Prostate gland (tissue), 2 donors: Measurements from ENCODE around the gene SORT1. TPM values are rescaled to one million over a fixed set of nuclear protein-coding genes. Genes with fewer than 3 reads are reported as not detected.

Experiments used
- DNase-seq: peaks from one replicate; pipeline ENCODE4 v3.0.0-alpha.2; 2019; ENCODE audit warnings: low spot score
- H3K27ac ChIP-seq, 2 donors: fragments of 200-600 bp; sonication (generic); 2 replicates each; pipeline ENCODE4 v1.5.1; 2017 to 2019
- H3K27me3 ChIP-seq: fragments of 200-600 bp; sonication (generic); replicated peaks from 2 replicates; pipeline ENCODE4 v1.5.1; 2019; ENCODE audit not compliant: insufficient read depth
- H3K36me3 ChIP-seq, 2 donors: fragments of 200-600 bp; sonication (generic); 1 replicate in 1 of 2; 2 replicates in 1 of 2; pipeline versions ENCODE4 v1.5.1 to v1.8.1; 2017 to 2019
- H3K4me1 ChIP-seq: fragments of 200-600 bp; sonication (generic); replicated peaks from 2 replicates; pipeline ENCODE4 v1.5.1; 2019
- H3K4me3 ChIP-seq, 2 donors: fragments of 200-600 bp; sonication (generic); 2 replicates each; pipeline ENCODE4 v1.5.1; 2017 to 2019
- H3K9me3 ChIP-seq: fragments of 200-600 bp; sonication (generic); 2 replicates; pipeline ENCODE4 v1.5.1; 2017
- POLR2A ChIP-seq: fragments of 450-650 bp; IDR thresholded peaks from one replicate; pipeline ENCODE4 v1.6.1; 2016; ENCODE audit warnings: antibody characterized with exemption, mild to moderate bottlenecking
- POLR2AphosphoS5 ChIP-seq: sonication (generic); formaldehyde crosslinking; IDR thresholded peaks from one replicate; pipeline ENCODE4 v1.6.1; 2017; ENCODE audit warnings: antibody characterized with exemption
- WGBS: methylation state at CpG from one replicate; pipeline ENCODE4 v1.1.5; 2018; 5-methylcytosine and 5-hydroxymethylcytosine counted together
- intact Hi-C: fragments of 100-400 bp; cut with DNase I; formaldehyde crosslinking; loops from one replicate; pipeline ENCODE4 v1.14.2; 2022
- total RNA-seq, 2 donors: library from RNA; depleted of rRNA; stranded (reverse); fragments of >200 nt; gene quantifications; one replicate each; pipeline ENCODE4 v1.1.0, GENCODE V29; 2016
- TF ChIP-seq, protein P1 (sequence below), 4 experiments: fragments of 200-600 bp in 2 of 4; fragments of 450-650 bp in 2 of 4; sonication (generic) in 2 of 4; IDR thresholded peaks; 1 replicate in 3 of 4; 2 replicates in 1 of 4; pipeline ENCODE4 v1.5.1; 2016 to 2019; ENCODE audit warnings: antibody characterized with exemption in 4 of 4, mild to moderate bottlenecking in 2 of 4, moderate library complexity in 2 of 4

Gene SORT1
- total RNA-seq, 2 donors from 2014 or later, result 34.0 to 164 TPM

DNA sequence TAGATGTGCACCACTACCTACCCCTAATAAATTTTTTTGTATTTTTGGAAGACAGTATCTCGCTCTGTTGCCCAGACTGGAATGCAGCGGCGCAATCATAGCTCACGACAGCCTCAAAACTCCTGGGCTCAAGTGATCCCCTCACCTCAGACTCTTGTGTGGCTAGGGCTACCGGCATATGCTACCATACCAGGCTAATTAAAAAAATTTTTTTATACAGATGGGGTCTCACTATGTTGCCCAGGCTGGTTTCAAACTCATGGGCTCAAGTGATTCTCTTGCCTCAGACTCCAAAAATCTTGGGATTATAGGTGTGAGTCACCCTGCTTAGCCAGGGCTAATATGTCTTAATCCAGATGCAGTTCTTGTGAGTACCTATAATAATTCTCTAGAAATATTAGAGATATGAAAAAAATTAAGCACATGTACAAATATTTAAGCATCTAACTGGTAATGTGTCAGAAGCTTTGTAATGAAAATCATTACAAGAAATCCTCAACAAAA, 9.5 kb downstream of the SORT1 start:
- no peaks in the 10 kb centered on the region for H3K36me3 ChIP-seq
- DNase-seq, result no peak
- TF ChIP-seq POLR2AphosphoS5, result no peak
- no peak for TF ChIP-seq POLR2A
- TF ChIP-seq, protein P1, sequence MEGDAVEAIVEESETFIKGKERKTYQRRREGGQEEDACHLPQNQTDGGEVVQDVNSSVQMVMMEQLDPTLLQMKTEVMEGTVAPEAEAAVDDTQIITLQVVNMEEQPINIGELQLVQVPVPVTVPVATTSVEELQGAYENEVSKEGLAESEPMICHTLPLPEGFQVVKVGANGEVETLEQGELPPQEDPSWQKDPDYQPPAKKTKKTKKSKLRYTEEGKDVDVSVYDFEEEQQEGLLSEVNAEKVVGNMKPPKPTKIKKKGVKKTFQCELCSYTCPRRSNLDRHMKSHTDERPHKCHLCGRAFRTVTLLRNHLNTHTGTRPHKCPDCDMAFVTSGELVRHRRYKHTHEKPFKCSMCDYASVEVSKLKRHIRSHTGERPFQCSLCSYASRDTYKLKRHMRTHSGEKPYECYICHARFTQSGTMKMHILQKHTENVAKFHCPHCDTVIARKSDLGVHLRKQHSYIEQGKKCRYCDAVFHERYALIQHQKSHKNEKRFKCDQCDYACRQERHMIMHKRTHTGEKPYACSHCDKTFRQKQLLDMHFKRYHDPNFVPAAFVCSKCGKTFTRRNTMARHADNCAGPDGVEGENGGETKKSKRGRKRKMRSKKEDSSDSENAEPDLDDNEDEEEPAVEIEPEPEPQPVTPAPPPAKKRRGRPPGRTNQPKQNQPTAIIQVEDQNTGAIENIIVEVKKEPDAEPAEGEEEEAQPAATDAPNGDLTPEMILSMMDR (IDR thresholded peaks at IDR 0.05), result no peak
- H3K4me3 ChIP-seq, result no peak overlapping the region
- WGBS, result 89% methylated on average over 5 of the region's 5 CpGs
- H3K27ac ChIP-seq, result no peak overlapping the region
- intact Hi-C loops, result no loop called here
- H3K9me3 ChIP-seq, result no peaks in the 10 kb centered on the region
- H3K27me3 ChIP-seq, result no peaks in the 10 kb centered on the region
- H3K4me1 ChIP-seq, result peaks cover 6% of the 10 kb centered on the region

- no peaks in the 10 kb centered on the region for H3K27me3 ChIP-seq
- peak overlapping the region; percentile 2 to 12 for H3K27ac ChIP-seq
- 93% methylated on average over 2 of the region's 2 CpGs for WGBS
- intact Hi-C loops, result no loop called here
- H3K9me3 ChIP-seq, result no peaks in the 10 kb centered on the region
- no peaks in the 10 kb centered on the region for H3K36me3 ChIP-seq
- no peak for DNase-seq
- H3K4me3 ChIP-seq, result no peak overlapping the region
- H3K4me1 ChIP-seq, result no peaks in the 10 kb centered on the region
- TF ChIP-seq POLR2A, result no peak
Measured at GRCh38 chr1:109386054-109386717, 11.5 kb downstream of the SORT1 start.

- intact Hi-C loops, result no loop called here
- TF ChIP-seq POLR2AphosphoS5 (peak; percentile 56), POLR2A (no peak)
- no peaks in the 10 kb centered on the region for H3K36me3 ChIP-seq
- H3K4me1 ChIP-seq, result no peaks in the 10 kb centered on the region
- H3K4me3 ChIP-seq, result no peak overlapping the region
- no peaks in the 10 kb centered on the region for H3K27me3 ChIP-seq
- 49% methylated on average over 2 of the region's 2 CpGs for WGBS
- no peaks in the 10 kb centered on the region for H3K9me3 ChIP-seq
- H3K27ac ChIP-seq, result no peak overlapping the region
- no peak for DNase-seq
Measured at GRCh38 chr1:109385417-109385816, 12.3 kb downstream of the SORT1 start.

- 89% methylated on average over 7 of the region's 7 CpGs for WGBS
- Histone ChIP-seq H3K27me3 (no peaks in the 10 kb centered on the region), H3K4me1 (no peaks in the 10 kb centered on the region), H3K27ac (no peak overlapping the region), H3K36me3 (no peaks in the 10 kb centered on the region), H3K9me3 (no peaks in the 10 kb centered on the region), H3K4me3 (no peak overlapping the region)
- DNase-seq, result no peak
- TF ChIP-seq, protein P1 (IDR thresholded peaks at IDR 0.05), result no peak
- TF ChIP-seq POLR2AphosphoS5 (no peak), POLR2A (no peak)
- intact Hi-C loops, result no loop called here
Measured at GRCh38 chr1:109383854-109384253, 13.9 kb downstream of the SORT1 start.

DNA sequence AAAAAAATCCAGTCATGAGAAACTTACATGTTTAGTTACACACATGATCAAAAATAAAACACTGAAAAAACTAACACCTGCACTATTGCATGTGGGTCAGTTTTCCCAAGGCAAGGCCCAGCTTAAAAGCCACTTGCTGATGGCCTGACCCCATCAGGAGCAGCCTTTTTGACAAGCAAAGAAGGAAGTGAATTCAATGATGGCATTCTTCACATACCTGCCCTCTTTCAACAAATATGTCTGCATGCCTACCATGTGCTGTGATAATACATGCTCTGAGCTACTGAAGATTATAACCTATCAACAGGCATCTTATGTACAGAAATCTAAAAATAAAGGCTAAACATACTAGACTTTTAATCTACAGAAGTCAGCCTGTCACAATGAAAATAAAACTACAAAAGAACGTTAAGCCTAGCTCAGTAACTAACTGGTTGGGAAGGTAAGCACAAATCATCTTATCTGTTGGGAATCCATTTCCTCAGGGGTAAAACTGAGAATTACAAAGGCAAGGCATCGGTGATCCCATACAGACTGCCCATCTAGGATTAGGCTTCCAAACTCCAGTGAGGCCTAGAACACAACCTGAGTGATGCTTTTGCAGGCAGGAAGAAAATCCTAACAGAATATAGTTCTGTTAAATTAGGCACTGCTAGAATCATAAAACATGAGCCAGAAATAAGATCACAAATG, 14.5 kb downstream of the SORT1 start:
- Histone ChIP-seq H3K4me3 (no peak overlapping the region), H3K27me3 (no peaks in the 10 kb centered on the region), H3K27ac (no peak overlapping the region), H3K36me3 (no peaks in the 10 kb centered on the region), H3K9me3 (no peaks in the 10 kb centered on the region), H3K4me1 (no peaks in the 10 kb centered on the region)
- TF ChIP-seq POLR2A (no peak), POLR2AphosphoS5 (no peak)
- TF ChIP-seq, protein P1 (IDR thresholded peaks at IDR 0.05), result no peak
- 51% methylated on average over 2 of the region's 2 CpGs for WGBS
- intact Hi-C loops, result no loop called here
- DNase-seq, result no peak

- H3K4me1 ChIP-seq, result no peaks in the 10 kb centered on the region
- no peak overlapping the region for H3K27ac ChIP-seq
- no peak for DNase-seq
- intact Hi-C loops, result no loop called here
- WGBS, result 83% methylated on average over 2 of the region's 2 CpGs
- H3K36me3 ChIP-seq, result no peaks in the 10 kb centered on the region
- H3K27me3 ChIP-seq, result no peaks in the 10 kb centered on the region
- no peak overlapping the region for H3K4me3 ChIP-seq
- no peaks in the 10 kb centered on the region for H3K9me3 ChIP-seq
- TF ChIP-seq, protein P1 (IDR thresholded peaks at IDR 0.05), result no peak
- TF ChIP-seq POLR2A (no peak), POLR2AphosphoS5 (no peak)
Measured at GRCh38 chr1:109381573-109381972, 16.1 kb downstream of the SORT1 start.
